Tibial nerve (tissue), 4 donors: Measurements from ENCODE around the gene ARHGEF4.
"Not testable (repeated sequence)": the region's sequence is repeated elsewhere in the genome, so short reads cannot be mapped to it uniquely, and the experiment has no call there.

Experiments
- EP300 ChIP-seq, 2 donors: sonication (generic); formaldehyde crosslinking; IDR thresholded peaks; one replicate each; pipeline ENCODE4 v1.6.1; 2017; ENCODE audit warnings: antibody characterized with exemption in 2 of 2, mild to moderate bottlenecking in 1 of 2
- TF ChIP-seq, protein P1 (sequence below), 5 experiments: fragments of 200-600 bp in 3 of 5; fragments of 450-650 bp in 2 of 5; sonication (generic) in 3 of 5; IDR thresholded peaks; one replicate each; pipeline ENCODE4 v1.5.1; 2016 to 2019; ENCODE audit warnings: antibody characterized with exemption in 5 of 5, mild to moderate bottlenecking in 3 of 5, moderate library complexity in 2 of 5

DNA sequence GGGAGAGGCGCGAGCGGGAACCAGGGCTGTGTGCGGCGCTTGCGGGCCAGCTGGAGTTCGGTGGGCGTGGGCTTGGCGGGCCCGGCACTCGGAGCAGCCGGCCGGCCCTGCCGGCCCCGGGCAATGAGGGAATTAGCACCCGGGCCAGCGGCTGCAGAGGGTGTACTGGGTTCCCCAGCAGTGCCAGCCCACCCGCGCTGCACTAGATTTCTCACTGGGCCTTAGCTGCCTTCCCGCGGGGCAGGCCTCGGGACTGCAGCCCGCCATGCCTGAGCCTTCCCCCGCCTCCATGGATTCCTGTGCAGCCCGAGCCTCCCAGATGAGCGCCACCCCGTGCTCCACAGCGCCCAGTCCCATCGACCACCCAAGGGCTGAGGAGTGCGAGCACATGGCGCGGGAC lies 154.7 kb downstream of the ARHGEF4 start:
- TF ChIP-seq, protein P1, sequence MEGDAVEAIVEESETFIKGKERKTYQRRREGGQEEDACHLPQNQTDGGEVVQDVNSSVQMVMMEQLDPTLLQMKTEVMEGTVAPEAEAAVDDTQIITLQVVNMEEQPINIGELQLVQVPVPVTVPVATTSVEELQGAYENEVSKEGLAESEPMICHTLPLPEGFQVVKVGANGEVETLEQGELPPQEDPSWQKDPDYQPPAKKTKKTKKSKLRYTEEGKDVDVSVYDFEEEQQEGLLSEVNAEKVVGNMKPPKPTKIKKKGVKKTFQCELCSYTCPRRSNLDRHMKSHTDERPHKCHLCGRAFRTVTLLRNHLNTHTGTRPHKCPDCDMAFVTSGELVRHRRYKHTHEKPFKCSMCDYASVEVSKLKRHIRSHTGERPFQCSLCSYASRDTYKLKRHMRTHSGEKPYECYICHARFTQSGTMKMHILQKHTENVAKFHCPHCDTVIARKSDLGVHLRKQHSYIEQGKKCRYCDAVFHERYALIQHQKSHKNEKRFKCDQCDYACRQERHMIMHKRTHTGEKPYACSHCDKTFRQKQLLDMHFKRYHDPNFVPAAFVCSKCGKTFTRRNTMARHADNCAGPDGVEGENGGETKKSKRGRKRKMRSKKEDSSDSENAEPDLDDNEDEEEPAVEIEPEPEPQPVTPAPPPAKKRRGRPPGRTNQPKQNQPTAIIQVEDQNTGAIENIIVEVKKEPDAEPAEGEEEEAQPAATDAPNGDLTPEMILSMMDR (IDR thresholded peaks at IDR 0.05): not testable (repeated sequence)
- not testable (repeated sequence) for TF ChIP-seq EP300 (IDR thresholded peaks at IDR 0.05)
